GM23248 (cell line): ENCODE results near the gene BORA. TPM values are rescaled to one million over a fixed set of nuclear protein-coding genes. Genes with fewer than 3 reads are reported as not detected.

Experiments used
- DNase-seq: peaks from one replicate; pipeline ENCODE4 v3.0.0-alpha.2; 2015
- H2AFZ ChIP-seq: fragments of 200-600 bp; sonication (generic); 2 replicates; pipeline ENCODE4 v1.6.1; 2016; ENCODE audit warnings: antibody characterized with exemption
- H3F3A ChIP-seq: fragments of 200-600 bp; sonication (generic); 2 replicates; pipeline ENCODE4 v1.6.1; 2016; ENCODE audit warnings: mild to moderate bottlenecking, antibody characterized with exemption, mixed run types; ENCODE audit not compliant: insufficient read depth
- H3K27ac ChIP-seq: fragments of 200-600 bp; sonication (generic); 2 replicates; pipeline ENCODE4 v1.5.1; 2016; ENCODE audit warnings: mild to moderate bottlenecking
- H3K27me3 ChIP-seq: fragments of 200-600 bp; sonication (generic); replicated peaks from 2 replicates; pipeline ENCODE4 v1.6.1; 2016; ENCODE audit warnings: mild to moderate bottlenecking; ENCODE audit not compliant: insufficient read depth
- H3K36me3 ChIP-seq: fragments of 200-600 bp; sonication (generic); 2 replicates; pipeline ENCODE4 v1.6.1; 2016; ENCODE audit warnings: low read depth, mild to moderate bottlenecking
- H3K4me1 ChIP-seq: fragments of 200-600 bp; sonication (generic); 2 replicates; pipeline ENCODE4 v1.6.1; 2016; ENCODE audit warnings: mild to moderate bottlenecking; ENCODE audit not compliant: insufficient read depth
- H3K4me2 ChIP-seq: fragments of 200-600 bp; sonication (generic); one replicate; pipeline ENCODE4 v1.6.1; 2016; ENCODE audit warnings: mild to moderate bottlenecking; ENCODE audit not compliant: unreplicated experiment
- H3K4me3 ChIP-seq: fragments of 200-600 bp; sonication (generic); 2 replicates; pipeline ENCODE4 v1.5.1; 2016; ENCODE audit warnings: mild to moderate bottlenecking
- H3K79me2 ChIP-seq: fragments of 200-600 bp; sonication (generic); 2 replicates; pipeline ENCODE4 v1.6.1; 2016; ENCODE audit warnings: mild to moderate bottlenecking; ENCODE audit not compliant: insufficient read depth
- H3K9ac ChIP-seq: fragments of 200-600 bp; sonication (generic); 2 replicates; pipeline ENCODE4 v1.6.1; 2016; ENCODE audit warnings: mild to moderate bottlenecking
- H3K9me2 ChIP-seq: fragments of 200-600 bp; sonication (generic); 2 replicates; pipeline ENCODE4 v1.6.1; 2016; ENCODE audit warnings: mixed run types, mild to moderate bottlenecking, moderate library complexity; ENCODE audit not compliant: insufficient read depth
- H3K9me3 ChIP-seq: fragments of 200-600 bp; sonication (generic); one replicate; pipeline ENCODE4 v1.6.1; 2017; ENCODE audit warnings: low read depth
- H4K20me1 ChIP-seq: fragments of 200-600 bp; sonication (generic); 2 replicates; pipeline ENCODE4 v1.6.0; 2016; ENCODE audit not compliant: insufficient read depth
- EZH2phosphoT487 ChIP-seq: fragments of 200-600 bp; sonication (generic); IDR thresholded peaks from 2 replicates; pipeline ENCODE4 v1.6.1; 2018; ENCODE audit warnings: antibody characterized with exemption, moderate library complexity, mild to moderate bottlenecking, low read depth; ENCODE audit not compliant: insufficient read depth
- WGBS, 2 experiments: methylation state at CpG; one replicate each; pipeline ENCODE4 v1.1.6; 2015 to 2017; ENCODE audit warnings: low lambda C conversion rate in 2 of 2, low coverage in 1 of 2; ENCODE audit errors: missing lambda C conversion rate in 2 of 2; 5-methylcytosine and 5-hydroxymethylcytosine counted together
- in situ Hi-C: fragments of 300-500 bp; cut with MboI; formaldehyde crosslinking; loops from 2 replicates; pipeline ENCODE4 v1.15.0; 2020
- polyA plus RNA-seq: library from polyadenylated mRNA; unstranded; fragments of >200 nt; fragmentation: Nextera tagmentation; extraction: Ambion mirVana; gene quantifications from 2 replicates; pipeline ENCODE4 v1.2.1, GENCODE V29; 2016
- small RNA-seq: library from RNA; depleted of rRNA; stranded (forward); fragments of <200 nt; gene quantifications from one replicate; pipeline ENCODE3, GENCODE V24; 2014; ENCODE audit warnings: low read depth, low replicate concordance
- total RNA-seq: library from RNA; depleted of rRNA; stranded (reverse); fragments of >200 nt; shearing (Covaris generic); gene quantifications from 2 replicates; pipeline ENCODE4 v1.2.3, GENCODE V29; 2014; rRNA removed

BORA gene
- total and polyA plus RNA-seq, 2 experiments from 2014 or later = 5.5 to 7.2 TPM

GRCh38 chr13:72804301-72804700, 76.6 kb downstream of the BORA start:
- WGBS, 2 experiments = 100% methylated on average over 1 of the region's 1 CpG
- in situ Hi-C loops = loop anchor here (25.0 kb wide), 1 partner anchor 908 kb away; no protein-coding TSS in a partner anchor
- Histone ChIP-seq H3K79me2 (no peaks in the 10 kb centered on the region; the same call in 1 of the 2 replicates), H4K20me1 (no peaks in the 10 kb centered on the region), H3K36me3 (no peaks in the 10 kb centered on the region), H3K9me2 (no peaks in the 10 kb centered on the region), H2AFZ (no peak overlapping the region), H3K27me3 (no peaks in the 10 kb centered on the region), H3K4me3 (no peak overlapping the region), H3K4me1 (no peaks in the 10 kb centered on the region), H3K9ac (no peak overlapping the region), H3K4me2 (no peak overlapping the region), H3K27ac (no peak overlapping the region), H3F3A (peaks cover 14% of the 10 kb centered on the region), H3K9me3 (no peaks in the 10 kb centered on the region)
- no peak for DNase-seq
- TF ChIP-seq EZH2phosphoT487 = no peak

Small RNAs within 50 kb of the gene (small RNA-seq; reads per million reads assigned to genes)
- gene RNU6-80P = not detected

Other genes starting within 250 kb of the BORA start
- gene MZT1, start 294 bp upstream of the BORA start, total RNA-seq = 27.2 and 31.1 TPM in 2 replicates
- gene MZT1, start 294 bp upstream of the BORA start, polyA plus RNA-seq = 22.9 and 24.3 TPM in 2 replicates
- 28.2 and 31.0 TPM in 2 replicates for gene DIS3, start 54.0 kb downstream of the BORA start, total RNA-seq
- gene DIS3, start 54.0 kb downstream of the BORA start, polyA plus RNA-seq = 17.3 and 18.9 TPM in 2 replicates
- 15.2 and 20.4 TPM in 2 replicates for gene PIBF1, start 54.2 kb downstream of the BORA start, total RNA-seq
- 14.8 and 17.0 TPM in 2 replicates for gene PIBF1, start 54.2 kb downstream of the BORA start, polyA plus RNA-seq